ENCODE measurements around the gene GLRX.

The GLRX gene

GRCh38 chr5:95794070-95794516 lies 28.4 kb downstream of the GLRX start:
- TF ChIP-seq, protein P1, sequence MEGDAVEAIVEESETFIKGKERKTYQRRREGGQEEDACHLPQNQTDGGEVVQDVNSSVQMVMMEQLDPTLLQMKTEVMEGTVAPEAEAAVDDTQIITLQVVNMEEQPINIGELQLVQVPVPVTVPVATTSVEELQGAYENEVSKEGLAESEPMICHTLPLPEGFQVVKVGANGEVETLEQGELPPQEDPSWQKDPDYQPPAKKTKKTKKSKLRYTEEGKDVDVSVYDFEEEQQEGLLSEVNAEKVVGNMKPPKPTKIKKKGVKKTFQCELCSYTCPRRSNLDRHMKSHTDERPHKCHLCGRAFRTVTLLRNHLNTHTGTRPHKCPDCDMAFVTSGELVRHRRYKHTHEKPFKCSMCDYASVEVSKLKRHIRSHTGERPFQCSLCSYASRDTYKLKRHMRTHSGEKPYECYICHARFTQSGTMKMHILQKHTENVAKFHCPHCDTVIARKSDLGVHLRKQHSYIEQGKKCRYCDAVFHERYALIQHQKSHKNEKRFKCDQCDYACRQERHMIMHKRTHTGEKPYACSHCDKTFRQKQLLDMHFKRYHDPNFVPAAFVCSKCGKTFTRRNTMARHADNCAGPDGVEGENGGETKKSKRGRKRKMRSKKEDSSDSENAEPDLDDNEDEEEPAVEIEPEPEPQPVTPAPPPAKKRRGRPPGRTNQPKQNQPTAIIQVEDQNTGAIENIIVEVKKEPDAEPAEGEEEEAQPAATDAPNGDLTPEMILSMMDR (IDR thresholded peaks at IDR 0.05; ENCODE audit: borderline replicate concordance, control extremely low read depth, extremely low read depth, insufficient read depth, missing control alignments): no peak
- in situ Hi-C loops (cut with MboI; ENCODE audit: low sequenced_read_pairs, unreplicated experiment): no loop called here
- DNase-seq (ENCODE audit: low spot score): no peak

- DNase-seq (ENCODE audit: low spot score): no peak
- in situ Hi-C loops (cut with MboI; ENCODE audit: low sequenced_read_pairs, unreplicated experiment): no loop called here
Observed at GRCh38 chr5:95791751-95792150, 30.8 kb downstream of the GLRX start.

DNA sequence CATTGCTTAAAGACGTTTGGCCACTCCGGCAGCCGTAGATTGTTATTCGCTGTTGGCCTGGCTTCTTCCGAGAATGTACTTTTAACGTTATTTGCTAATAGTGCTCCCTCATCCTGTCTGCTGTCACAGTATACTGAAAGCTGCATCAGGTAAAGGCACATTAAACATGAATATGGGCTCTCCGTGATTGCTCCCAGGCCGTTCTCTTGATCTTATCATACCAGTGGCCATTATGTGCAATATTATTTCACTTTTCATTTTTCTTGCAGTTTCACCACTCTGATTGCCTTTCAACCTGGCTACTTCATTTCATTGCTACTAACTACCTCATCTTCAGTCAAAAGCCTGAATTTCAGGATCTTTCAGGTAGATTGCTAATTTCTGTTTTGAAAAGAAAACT lies 34.0 kb downstream of the GLRX start:
- TF ChIP-seq, protein P1 (IDR thresholded peaks at IDR 0.05; ENCODE audit: borderline replicate concordance, control extremely low read depth, extremely low read depth, insufficient read depth, missing control alignments): no peak
- in situ Hi-C loops (cut with MboI; ENCODE audit: low sequenced_read_pairs, unreplicated experiment): no loop called here
- DNase-seq (ENCODE audit: low spot score): no peak

More at GRCh38 chr5:95791751-95792150, 30.8 kb downstream of the GLRX start:
- TF ChIP-seq, protein P1 (IDR thresholded peaks at IDR 0.05; ENCODE audit: borderline replicate concordance, control extremely low read depth, extremely low read depth, insufficient read depth, missing control alignments): no peak

DNA sequence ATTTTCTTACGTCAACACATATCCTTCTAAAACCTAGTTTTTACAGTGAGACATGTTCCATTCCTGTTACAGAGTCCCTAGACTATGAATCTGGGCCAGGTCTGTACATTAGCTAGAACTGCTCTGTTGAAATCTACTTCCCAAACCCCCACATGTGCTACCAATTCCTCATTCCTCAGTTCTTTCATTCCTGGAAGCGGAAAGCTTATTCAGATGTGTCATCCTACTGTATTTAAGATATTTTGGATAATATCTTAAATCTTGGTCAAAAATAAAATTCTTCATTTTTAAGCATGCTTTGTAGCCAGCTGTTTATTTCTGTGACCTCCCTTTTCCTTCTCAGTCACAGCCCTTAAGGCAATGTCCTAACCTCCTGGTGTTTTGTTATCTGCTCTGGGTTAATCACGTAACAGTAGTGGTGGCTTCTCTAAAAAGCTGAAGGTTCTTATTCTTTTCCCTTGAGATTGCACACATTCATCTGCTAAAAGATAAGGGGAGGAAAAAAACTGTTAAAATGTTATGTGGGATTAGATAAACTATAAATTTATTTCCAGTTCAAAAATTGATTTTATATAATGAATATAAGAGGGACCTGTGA lies 35.6 kb downstream of the GLRX start:
- no peak for DNase-seq (ENCODE audit: low spot score)
- TF ChIP-seq, protein P1 (IDR thresholded peaks at IDR 0.05; ENCODE audit: borderline replicate concordance, control extremely low read depth, extremely low read depth, insufficient read depth, missing control alignments): no peak
- in situ Hi-C loops (cut with MboI; ENCODE audit: low sequenced_read_pairs, unreplicated experiment): no loop called here

DNA sequence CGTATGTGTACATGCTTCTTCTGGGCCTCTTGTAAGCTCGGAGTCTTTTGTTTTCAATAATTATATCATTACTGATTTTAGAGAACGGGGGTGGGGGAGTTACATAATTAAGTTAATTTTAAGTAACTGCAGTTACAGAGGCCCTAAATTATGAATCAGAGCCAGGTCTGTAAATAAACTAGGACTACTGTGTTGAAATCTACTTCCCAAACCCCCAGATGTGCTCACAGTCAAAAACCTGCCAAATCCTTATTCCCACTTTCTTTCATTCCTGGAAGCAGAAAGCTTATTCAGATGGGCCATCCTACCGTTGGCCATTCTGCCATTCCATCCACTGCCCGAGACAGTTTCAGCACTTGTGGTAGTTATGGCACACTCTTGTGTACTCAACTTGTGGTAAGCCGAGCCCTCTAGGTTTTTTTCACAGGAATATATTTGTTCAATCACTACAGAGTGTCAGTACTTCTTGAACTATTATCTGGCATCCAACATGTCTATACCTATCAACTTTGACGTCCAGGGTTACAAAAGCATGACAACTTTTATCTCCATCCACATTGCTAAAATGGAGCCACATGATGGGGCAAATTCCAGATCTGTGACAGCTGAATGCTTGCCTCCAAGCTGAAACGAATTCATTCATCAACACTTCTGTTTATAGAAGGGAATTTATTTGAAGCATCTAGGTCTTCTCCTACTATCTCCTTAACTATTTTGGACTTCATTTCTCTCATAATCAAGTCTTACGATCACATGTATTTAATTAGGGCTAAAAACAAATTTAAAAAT lies 37.8 kb downstream of the GLRX start:
- in situ Hi-C loops (cut with MboI; ENCODE audit: low sequenced_read_pairs, unreplicated experiment): loop anchor here (5.0 kb wide), 1 partner anchor 63 kb away; no protein-coding TSS in a partner anchor
- no peak for DNase-seq (ENCODE audit: low spot score)
- TF ChIP-seq, protein P1 (IDR thresholded peaks at IDR 0.05; ENCODE audit: borderline replicate concordance, control extremely low read depth, extremely low read depth, insufficient read depth, missing control alignments): no peak

- no peak for DNase-seq (ENCODE audit: low spot score)
- in situ Hi-C loops (cut with MboI; ENCODE audit: low sequenced_read_pairs, unreplicated experiment): loop anchor here (5.0 kb wide), 1 partner anchor 64 kb away; no protein-coding TSS in a partner anchor
- TF ChIP-seq, protein P1 (IDR thresholded peaks at IDR 0.05; ENCODE audit: borderline replicate concordance, control extremely low read depth, extremely low read depth, insufficient read depth, missing control alignments): no peak
Observed at GRCh38 chr5:95783661-95784060, 38.9 kb downstream of the GLRX start.

Data from GM13976 (cell line).